Neuronal stem cell (in vitro differentiated cells): ENCODE results near the gene KIAA1328.

Experiments used
- DNase-seq: peaks from one replicate; pipeline ENCODE4 v3.0.0-alpha.2; 2013; ENCODE audit warnings: low spot score
- H2AFZ ChIP-seq: one replicate; pipeline ENCODE4 v1.6.1; 2013; ENCODE audit warnings: mild to moderate bottlenecking, low read length, inconsistent platforms
- H2AK5ac ChIP-seq: 2 replicates; pipeline ENCODE4 v1.6.1; 2013; ENCODE audit warnings: low read depth, mild to moderate bottlenecking, inconsistent platforms, low read length, moderate library complexity, mixed read lengths
- H2BK120ac ChIP-seq: 2 replicates; pipeline ENCODE4 v1.6.1; 2013; ENCODE audit warnings: low read depth, mild to moderate bottlenecking, inconsistent platforms, low read length, moderate library complexity, mixed read lengths
- H2BK12ac ChIP-seq: one replicate; pipeline ENCODE4 v1.6.1; 2013; ENCODE audit warnings: low read length, inconsistent platforms
- H2BK15ac ChIP-seq: 2 replicates; pipeline ENCODE4 v1.6.1; 2013; ENCODE audit warnings: mild to moderate bottlenecking, low read length, inconsistent platforms, mixed read lengths
- H2BK5ac ChIP-seq: one replicate; pipeline ENCODE4 v1.6.1; 2013; ENCODE audit warnings: inconsistent platforms, mild to moderate bottlenecking, low read length, moderate library complexity
- H3K14ac ChIP-seq: one replicate; pipeline ENCODE4 v1.6.1; 2013; ENCODE audit warnings: low read length, inconsistent platforms
- H3K18ac ChIP-seq: 2 replicates; pipeline ENCODE4 v1.6.1; 2013; ENCODE audit warnings: low read length, inconsistent platforms
- H3K23ac ChIP-seq: 2 replicates; pipeline ENCODE4 v1.6.1; 2013; ENCODE audit warnings: low read depth, mild to moderate bottlenecking, mixed read lengths, low read length, inconsistent platforms; ENCODE audit not compliant: poor library complexity
- H3K27ac ChIP-seq: replicated peaks from 3 replicates; pipeline ENCODE4 v1.5.1; 2013; ENCODE audit warnings: low read length, inconsistent platforms
- H3K27me3 ChIP-seq, 3 experiments: 2 replicates each; pipeline ENCODE4 v1.6.1; 2013; ENCODE audit warnings: low read length in 3 of 3, mild to moderate bottlenecking in 2 of 3, inconsistent platforms in 1 of 3, low read depth in 1 of 3, mixed read lengths in 1 of 3, moderate library complexity in 1 of 3; ENCODE audit not compliant: control insufficient read depth in 3 of 3, insufficient read depth in 3 of 3
- H3K36me3 ChIP-seq, 2 donors: replicated peaks in 1 of 2; 2 replicates each; pipeline ENCODE4 v1.6.1; 2013; ENCODE audit warnings: low read length in 2 of 2; ENCODE audit not compliant: control insufficient read depth in 2 of 2, insufficient read depth in 2 of 2
- H3K4ac ChIP-seq: 2 replicates; pipeline ENCODE4 v1.6.1; 2013; ENCODE audit warnings: inconsistent platforms, mild to moderate bottlenecking, low read length, moderate library complexity
- H3K4me1 ChIP-seq, 2 donors: 1 replicate in 1 of 2; 2 replicates in 1 of 2; pipeline ENCODE4 v1.6.1; 2013; ENCODE audit warnings: low read length in 2 of 2, low read depth in 1 of 2; ENCODE audit not compliant: control insufficient read depth in 2 of 2, insufficient read depth in 1 of 2
- H3K4me2 ChIP-seq: one replicate; pipeline ENCODE4 v1.6.1; 2013; ENCODE audit warnings: mild to moderate bottlenecking, low read length, inconsistent platforms; ENCODE audit not compliant: insufficient read depth, poor library complexity, severe bottlenecking
- H3K4me3 ChIP-seq, 2 donors: 2 replicates each; pipeline ENCODE4 v1.5.1; 2013; ENCODE audit warnings: low read length in 2 of 2, mild to moderate bottlenecking in 2 of 2, inconsistent platforms in 1 of 2, moderate library complexity in 1 of 2
- H3K79me1 ChIP-seq: one replicate; pipeline ENCODE4 v1.6.1; 2013; ENCODE audit warnings: low read depth, mild to moderate bottlenecking, inconsistent platforms, low read length, moderate library complexity
- H3K9ac ChIP-seq: one replicate; pipeline ENCODE4 v1.6.1; 2013; ENCODE audit warnings: mild to moderate bottlenecking, low read depth, low read length, inconsistent platforms; ENCODE audit not compliant: poor library complexity
- H3K9me3 ChIP-seq, 2 donors: replicated peaks in 1 of 2; 2 replicates each; pipeline versions ENCODE3 to v1.6.1; 2013; ENCODE audit warnings: low read length in 2 of 2, mild to moderate bottlenecking in 2 of 2, inconsistent platforms in 1 of 2, low read depth in 1 of 2, mixed read lengths in 1 of 2, moderate library complexity in 1 of 2; ENCODE audit not compliant: control insufficient read depth in 2 of 2, insufficient read depth in 1 of 2
- H4K8ac ChIP-seq: one replicate; pipeline ENCODE4 v1.6.1; 2013; ENCODE audit warnings: low read depth, mild to moderate bottlenecking, inconsistent platforms, low read length, moderate library complexity
- H4K91ac ChIP-seq: one replicate; pipeline ENCODE4 v1.6.1; 2013; ENCODE audit warnings: low read length, low read depth, mild to moderate bottlenecking, inconsistent platforms; ENCODE audit not compliant: poor library complexity
- WGBS, 2 donors: extraction: QIAGEN DNeasy Blood & Tissue Kit; methylation state at CpG; one replicate each; pipeline ENCODE4 v1.1.7; 2013; ENCODE audit warnings: missing lambda C conversion rate in 2 of 2, mixed read lengths in 1 of 2; ENCODE audit not compliant: insufficient read length in 2 of 2, insufficient replicate concordance in 1 of 2; ENCODE audit errors: extremely low coverage in 2 of 2; 5-methylcytosine and 5-hydroxymethylcytosine counted together

KIAA1328 gene

DNA sequence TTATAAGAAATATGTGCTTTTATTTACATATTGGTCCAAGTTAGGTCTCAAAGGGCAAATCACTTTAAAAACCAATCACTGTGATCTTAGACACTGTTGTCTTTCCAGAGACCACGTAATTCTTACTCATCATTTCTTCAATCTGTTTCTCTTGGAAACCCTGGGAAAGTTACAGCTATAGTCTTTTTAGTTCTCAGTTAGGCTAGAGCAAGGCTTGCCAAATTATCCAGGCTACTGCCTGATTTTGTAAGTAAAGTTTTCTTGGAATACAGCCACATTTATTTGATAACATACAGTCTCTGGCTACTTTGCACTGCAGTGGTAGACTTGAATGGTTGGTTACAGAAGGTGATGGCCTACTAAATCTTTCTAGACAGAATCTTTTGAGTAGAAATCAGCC, 106.0 kb downstream of the KIAA1328 start:
- H2AK5ac ChIP-seq, result no peak overlapping the region
- peaks cover 0 to 9% of the 10 kb centered on the region in 2 donors for H3K4me1 ChIP-seq
- H3K18ac ChIP-seq, result no peak overlapping the region
- no peaks in the 10 kb centered on the region for H3K9me3 ChIP-seq
- H3K4ac ChIP-seq, result no peak overlapping the region
- WGBS, 2 donors, result no CpG with 5 or more reads among the region's 1 CpG
- no peak overlapping the region for H4K91ac ChIP-seq
- H2AFZ ChIP-seq, result no peak overlapping the region
- DNase-seq, result no peak
- H4K8ac ChIP-seq, result no peak overlapping the region
- no peak overlapping the region for H2BK12ac ChIP-seq
- no peak overlapping the region for H3K4me2 ChIP-seq
- no peak overlapping the region for H2BK5ac ChIP-seq
- H3K36me3 ChIP-seq, result peaks cover 0 to 3% of the 10 kb centered on the region in 2 donors
- no peaks in the 10 kb centered on the region for H3K27me3 ChIP-seq
- no peak overlapping the region for H2BK15ac ChIP-seq
- no peak overlapping the region for H3K14ac ChIP-seq
- peaks cover 2% of the 10 kb centered on the region for H3K79me1 ChIP-seq
- H3K27ac ChIP-seq, result no peak overlapping the region
- no peak overlapping the region for H3K9ac ChIP-seq
- H2BK120ac ChIP-seq, result no peak overlapping the region
- H3K23ac ChIP-seq, result no peak overlapping the region
- no peak overlapping the region for H3K4me3 ChIP-seq

DNA sequence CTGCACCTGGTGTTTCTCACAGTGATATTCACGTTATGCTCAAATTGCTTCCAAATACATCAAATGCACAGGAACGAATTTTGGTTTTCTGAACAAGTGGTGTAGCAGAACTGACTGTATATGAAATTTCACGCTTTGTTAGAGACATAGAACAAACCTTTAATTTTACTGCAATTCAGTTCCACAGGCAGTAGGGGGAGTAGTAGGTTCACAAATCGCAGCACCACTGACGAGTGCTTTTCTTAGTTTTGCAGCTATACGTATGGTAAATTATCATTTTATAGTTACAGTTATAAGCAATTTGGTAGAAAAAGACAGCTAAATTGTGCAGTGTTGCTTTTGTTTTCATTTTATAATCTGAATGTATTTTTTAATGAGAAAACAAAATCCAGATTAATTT, 113.3 kb downstream of the KIAA1328 start:
- Histone ChIP-seq H3K27ac (no peak overlapping the region), H4K8ac (no peak overlapping the region), H3K9me3 (no peaks in the 10 kb centered on the region), H2BK12ac (no peak overlapping the region), H2BK120ac (no peak overlapping the region), H2AFZ (no peak overlapping the region), H2BK15ac (no peak overlapping the region), H3K36me3 (no peaks in the 10 kb centered on the region), H3K4me3 (no peak overlapping the region), H3K27me3 (no peaks in the 10 kb centered on the region), H3K23ac (no peak overlapping the region), H3K4me2 (no peak overlapping the region), H2AK5ac (no peak overlapping the region), H3K79me1 (peaks cover 2% of the 10 kb centered on the region), H3K14ac (no peak overlapping the region), H3K4ac (no peak overlapping the region), H3K9ac (no peak overlapping the region), H3K18ac (no peak overlapping the region), H2BK5ac (no peak overlapping the region), H4K91ac (no peak overlapping the region), H3K4me1 (no peaks in the 10 kb centered on the region)
- WGBS, 2 donors, result no CpG with 5 or more reads among the region's 6 CpGs
- DNase-seq, result peak; percentile 20

DNA sequence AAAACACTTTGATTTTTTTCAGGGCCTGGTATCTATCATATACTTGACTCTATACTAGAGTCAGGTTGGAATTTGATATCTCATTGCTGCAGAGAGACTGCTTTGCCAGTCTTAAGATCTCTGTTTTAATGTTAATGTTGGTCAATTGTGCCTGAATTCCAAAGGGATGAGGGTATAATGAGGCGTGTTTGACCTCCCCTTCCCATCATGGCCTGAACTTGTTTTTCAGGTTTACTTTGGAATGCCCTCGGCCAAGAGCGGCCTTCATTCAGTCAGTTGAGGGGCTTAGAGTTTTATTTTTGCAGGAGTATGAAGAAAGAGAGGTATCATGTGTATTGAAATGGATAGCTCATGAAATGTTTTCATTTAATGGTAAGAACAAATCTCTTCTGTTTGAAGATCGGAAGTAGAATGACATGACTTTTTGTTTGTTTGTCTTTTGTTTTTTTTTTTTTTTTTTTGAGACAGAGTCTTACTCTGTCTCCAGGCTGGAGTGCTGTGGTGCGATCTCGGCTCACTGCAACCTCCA, 119.0 kb downstream of the KIAA1328 start:
- Histone ChIP-seq H3K4ac (no peak overlapping the region), H3K18ac (no peak overlapping the region), H2BK15ac (no peak overlapping the region), H2BK5ac (no peak overlapping the region), H3K9me3 (no peaks in the 10 kb centered on the region), H3K27ac (no peak overlapping the region), H3K79me1 (no peaks in the 10 kb centered on the region), H3K4me3 (no peak overlapping the region), H3K14ac (no peak overlapping the region), H2AFZ (no peak overlapping the region), H2BK120ac (no peak overlapping the region), H3K36me3 (no peaks in the 10 kb centered on the region), H3K9ac (no peak overlapping the region), H3K4me2 (no peak overlapping the region), H3K4me1 (no peaks in the 10 kb centered on the region), H4K8ac (no peak overlapping the region), H3K23ac (no peak overlapping the region), H2AK5ac (no peak overlapping the region), H4K91ac (no peak overlapping the region), H3K27me3 (no peaks in the 10 kb centered on the region), H2BK12ac (no peak overlapping the region)
- DNase-seq, result no peak
- no CpG with 5 or more reads among the region's 6 CpGs for WGBS, 2 donors

DNA sequence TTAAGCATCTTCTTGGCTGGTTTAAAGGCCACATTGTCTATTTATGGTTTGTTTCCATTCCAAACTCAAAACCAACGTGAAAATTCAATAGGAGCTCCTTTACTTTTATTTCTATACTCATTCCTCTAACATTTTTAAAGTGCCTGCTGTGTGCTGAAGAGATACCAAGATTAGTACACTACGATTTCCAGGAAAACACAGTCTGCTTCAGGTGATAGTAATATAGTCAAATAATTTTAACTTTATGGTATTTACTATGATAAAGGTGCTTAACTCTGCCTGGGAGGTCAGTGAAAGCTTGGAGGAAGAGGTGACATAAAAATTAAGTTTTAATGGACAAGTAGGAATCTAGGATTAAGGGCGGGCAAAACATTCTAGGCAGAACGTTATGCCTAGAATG, 121.4 kb downstream of the KIAA1328 start:
- no peak overlapping the region for H2AK5ac ChIP-seq
- H3K4me3 ChIP-seq, result no peak overlapping the region
- H2BK120ac ChIP-seq, result no peak overlapping the region
- H3K4me2 ChIP-seq, result no peak overlapping the region
- no peaks in the 10 kb centered on the region for H3K79me1 ChIP-seq
- DNase-seq, result no peak
- no peak overlapping the region for H2AFZ ChIP-seq
- H4K91ac ChIP-seq, result no peak overlapping the region
- H3K14ac ChIP-seq, result no peak overlapping the region
- no peak overlapping the region for H3K27ac ChIP-seq
- no peak overlapping the region for H2BK5ac ChIP-seq
- no peak overlapping the region for H3K23ac ChIP-seq
- no peak overlapping the region for H3K18ac ChIP-seq
- H3K4me1 ChIP-seq, result no peaks in the 10 kb centered on the region
- no peak overlapping the region for H3K9ac ChIP-seq
- WGBS, 2 donors, result no CpG with 5 or more reads among the region's 4 CpGs
- no peak overlapping the region for H4K8ac ChIP-seq
- H3K27me3 ChIP-seq, result no peaks in the 10 kb centered on the region
- H2BK15ac ChIP-seq, result no peak overlapping the region
- H3K36me3 ChIP-seq, result no peaks in the 10 kb centered on the region
- H3K4ac ChIP-seq, result no peak overlapping the region
- no peaks in the 10 kb centered on the region for H3K9me3 ChIP-seq
- no peak overlapping the region for H2BK12ac ChIP-seq
